GM08714 (cell line): Measurements from ENCODE around the gene ATP2A1.
A peak's percentile ranks its signal among the peaks of the same experiment; 100 is the strongest.
"Not testable (repeated sequence)": the region's sequence is repeated elsewhere in the genome, so short reads cannot be mapped to it uniquely, and the experiment has no call there.

ENCODE experiments used
- H3K4me3 ChIP-seq: fragments of 200-500 bp; sonication (Bioruptor generic); 2 replicates; pipeline ENCODE4 v1.5.1; 2014; ENCODE audit warnings: mild to moderate bottlenecking, low read length, inconsistent platforms
- ZNF274 ChIP-seq: IDR thresholded peaks from 2 replicates; pipeline ENCODE4 v1.6.1; 2012; ENCODE audit warnings: mild to moderate bottlenecking, low read depth, low read length

The ATP2A1 gene

DNA sequence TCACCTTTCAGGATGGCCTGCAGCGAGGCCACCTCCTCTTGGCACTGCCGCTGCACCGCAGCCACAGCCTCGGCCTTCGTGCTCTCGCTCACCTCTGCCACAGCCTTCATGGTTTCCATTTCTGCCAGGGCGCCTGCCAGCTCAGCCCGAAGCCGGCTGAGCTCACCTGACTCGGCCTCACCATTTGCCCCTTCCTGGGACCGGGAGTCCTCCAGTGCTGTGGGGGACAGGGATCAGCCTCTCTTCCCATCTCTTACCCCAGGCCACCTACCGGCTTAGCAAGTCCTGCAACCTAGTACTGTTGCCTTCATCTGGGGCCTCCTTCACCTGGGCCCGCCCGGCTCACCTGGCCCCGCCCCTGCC, 46.1 kb downstream of the ATP2A1 start:
- H3K4me3 ChIP-seq, result peak overlapping the region; percentile 72; the same call in 1 of the 2 replicates
- no peak for TF ChIP-seq ZNF274

DNA sequence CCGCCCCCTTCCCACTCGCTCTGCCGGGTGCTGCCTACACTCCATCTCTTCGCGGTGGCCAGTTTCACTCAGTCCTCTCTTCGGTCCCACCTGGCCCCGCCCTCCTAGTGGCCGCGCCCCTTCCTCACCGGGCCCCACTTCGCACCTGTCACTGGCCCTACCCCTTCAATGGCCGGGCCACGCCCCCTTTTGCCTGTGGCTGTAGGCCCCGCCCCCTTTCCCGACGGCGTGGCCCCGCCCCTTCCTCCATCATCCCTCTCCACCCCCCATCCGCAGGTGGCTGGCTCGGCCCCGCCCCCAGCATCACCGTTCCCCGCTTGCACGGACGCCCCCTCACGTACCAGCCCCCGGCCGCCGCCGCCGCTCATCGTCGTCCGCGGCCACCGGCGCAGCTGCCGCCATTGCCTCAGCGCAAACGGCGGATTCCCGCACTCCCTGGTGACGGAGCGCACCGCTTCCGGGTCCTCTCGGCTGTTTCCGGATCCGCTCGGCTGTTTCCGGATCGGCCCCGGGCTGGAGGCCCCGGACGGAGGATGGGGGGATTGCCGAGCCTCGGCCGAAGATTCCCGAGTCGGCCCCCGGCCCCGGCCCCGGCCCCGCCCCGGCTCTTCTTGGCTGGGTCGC, 46.6 kb downstream of the ATP2A1 start, which contains the start of gene RABEP2:
RABEP2 (minus strand) TSS at position 477 of the 624 bp plus-strand sequence; CDS start at position 402, 75 bp downstream.
- TF ChIP-seq ZNF274, result no peak
- peak within 1 kb of the TSS; percentile 91 for H3K4me3 ChIP-seq

DNA sequence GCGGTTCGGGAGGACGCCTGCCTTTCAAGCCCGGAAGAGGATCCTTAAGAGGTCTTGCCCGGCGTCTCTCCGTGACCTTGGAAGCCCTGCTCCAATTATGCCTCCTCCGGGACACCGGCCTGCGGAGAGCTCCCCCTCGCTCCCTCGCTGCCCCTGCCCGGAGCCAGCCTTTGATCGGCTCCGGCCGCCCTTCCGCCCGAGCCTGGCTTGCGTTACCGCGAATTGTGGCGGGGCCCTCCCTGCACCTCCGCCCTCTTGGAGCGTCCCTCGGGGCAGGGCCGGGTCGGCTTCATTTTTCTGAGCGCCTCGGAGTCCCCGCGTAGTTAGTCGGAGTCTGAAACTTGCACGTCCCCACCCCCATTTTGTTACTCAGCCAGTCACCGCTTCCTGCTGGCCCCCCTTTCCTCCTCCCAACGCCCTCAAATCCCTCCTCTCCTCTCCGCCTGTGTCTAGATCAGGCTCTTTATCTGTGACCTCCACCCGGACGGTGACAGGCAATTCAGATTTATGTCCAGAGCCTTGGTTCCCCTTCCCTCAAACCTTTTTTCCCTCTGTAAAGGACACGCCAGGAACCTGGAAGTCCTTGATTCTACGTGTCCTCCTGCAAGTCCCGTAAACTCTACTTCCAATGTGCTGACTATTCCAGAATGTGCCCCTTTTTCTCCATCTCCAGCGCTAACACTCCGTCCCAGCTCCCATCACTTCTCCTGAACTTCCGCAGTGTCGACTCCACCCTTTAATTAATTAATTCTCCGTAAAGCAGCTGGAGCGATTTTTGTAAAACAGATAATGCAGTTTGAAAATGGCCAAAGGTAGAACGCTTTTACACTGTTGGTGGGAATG, 47.3 kb downstream of the ATP2A1 start:
- TF ChIP-seq ZNF274, result no peak

DNA sequence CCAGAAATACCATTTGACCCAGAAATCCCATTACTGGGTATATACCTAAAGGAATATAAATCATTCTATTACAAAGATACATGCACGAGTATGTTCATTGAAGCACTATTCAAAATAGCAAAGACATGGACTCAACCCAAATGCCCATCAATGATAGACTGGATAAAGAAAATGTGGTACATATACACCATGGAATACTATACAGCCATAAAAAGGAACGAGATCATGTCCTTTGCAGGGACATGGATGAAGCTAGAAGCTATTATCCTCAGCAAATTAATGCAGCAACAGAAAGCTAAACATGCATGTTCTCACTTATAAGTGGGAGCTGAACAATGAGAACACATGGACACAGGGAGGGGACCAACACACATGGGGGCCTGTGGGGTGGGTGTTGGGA, 48.0 kb downstream of the ATP2A1 start:
- H3K4me3 ChIP-seq, result not testable (repeated sequence)

More for the DNA sequence above, 47.3 kb downstream of the ATP2A1 start:
- H3K4me3 ChIP-seq, result peak overlapping the region; percentile 91

DNA sequence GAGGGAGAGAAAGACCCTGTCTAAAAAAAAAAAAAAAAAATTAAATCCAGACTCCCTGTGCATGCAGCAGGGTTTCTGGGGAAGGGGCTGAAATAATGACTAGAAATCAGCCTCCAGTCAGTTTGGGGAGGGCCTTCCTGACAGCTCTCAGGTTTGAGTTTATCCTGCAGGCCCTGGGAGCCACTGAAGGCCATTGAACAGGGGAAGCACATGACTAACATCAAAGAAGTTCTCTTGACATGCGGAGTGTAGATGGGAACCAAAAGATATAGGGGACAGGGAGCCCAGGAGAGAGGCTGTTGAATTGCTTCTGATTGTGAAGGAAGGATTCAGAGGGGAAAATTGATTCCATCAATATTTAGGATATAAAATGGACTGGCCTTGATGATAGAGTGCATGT, 49.5 kb downstream of the ATP2A1 start:
- no peak overlapping the region for H3K4me3 ChIP-seq
- TF ChIP-seq ZNF274, result no peak

DNA sequence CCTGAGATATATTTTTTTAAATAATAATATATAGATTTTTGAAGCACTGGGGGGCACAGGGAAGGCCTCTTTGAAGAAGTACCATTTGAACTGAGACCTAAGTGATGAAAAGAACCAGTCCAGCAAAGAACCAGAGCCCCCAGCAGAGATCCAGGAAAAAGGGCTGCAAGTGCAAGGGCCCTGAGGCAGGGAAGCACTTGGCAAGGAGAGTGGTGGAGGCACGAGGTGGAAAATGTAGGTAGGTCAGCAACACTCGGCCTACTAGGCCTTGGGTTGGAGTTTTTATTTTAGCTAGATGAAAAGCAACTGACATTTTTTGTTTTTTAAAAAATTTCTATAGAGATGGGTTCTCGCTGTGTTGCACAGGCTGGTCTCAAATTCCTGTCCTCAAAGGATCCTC, 51.9 kb downstream of the ATP2A1 start:
- H3K4me3 ChIP-seq, result no peak overlapping the region
- TF ChIP-seq ZNF274, result no peak

GRCh38 chr16:28930652-28931051, 52.4 kb downstream of the ATP2A1 start:
- no peak overlapping the region; the same call in 1 of the 2 replicates for H3K4me3 ChIP-seq
- TF ChIP-seq ZNF274, result no peak

DNA sequence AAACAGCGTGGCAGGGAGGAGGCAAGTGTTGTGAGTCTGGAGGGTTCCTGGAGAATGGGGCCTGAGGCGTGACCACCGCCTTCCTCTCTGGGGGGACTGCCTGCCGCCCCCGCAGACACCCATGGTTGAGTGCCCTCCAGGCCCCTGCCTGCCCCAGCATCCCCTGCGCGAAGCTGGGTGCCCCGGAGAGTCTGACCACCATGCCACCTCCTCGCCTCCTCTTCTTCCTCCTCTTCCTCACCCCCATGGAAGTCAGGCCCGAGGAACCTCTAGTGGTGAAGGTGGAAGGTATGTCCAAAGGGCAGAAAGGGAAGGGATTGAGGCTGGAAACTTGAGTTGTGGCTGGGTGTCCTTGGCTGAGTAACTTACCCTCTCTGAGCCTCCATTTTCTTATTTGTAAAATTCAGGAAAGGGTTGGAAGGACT, 53.5 kb downstream of the ATP2A1 start, which contains the start of gene CD19:
CD19 (plus strand) TSS at position 171 of the 425 bp plus-strand sequence; CDS start at position 201, 30 bp downstream.
- peak within 1 kb of the TSS; percentile 68; the same call in 1 of the 2 replicates for H3K4me3 ChIP-seq
- TF ChIP-seq ZNF274, result no peak

- TF ChIP-seq ZNF274, result no peak
- peak overlapping the region; percentile 68; the same call in 1 of the 2 replicates for H3K4me3 ChIP-seq
These were observed 54.3 kb downstream of the ATP2A1 start for GRCh38 chr16:28932339-28933141.

DNA sequence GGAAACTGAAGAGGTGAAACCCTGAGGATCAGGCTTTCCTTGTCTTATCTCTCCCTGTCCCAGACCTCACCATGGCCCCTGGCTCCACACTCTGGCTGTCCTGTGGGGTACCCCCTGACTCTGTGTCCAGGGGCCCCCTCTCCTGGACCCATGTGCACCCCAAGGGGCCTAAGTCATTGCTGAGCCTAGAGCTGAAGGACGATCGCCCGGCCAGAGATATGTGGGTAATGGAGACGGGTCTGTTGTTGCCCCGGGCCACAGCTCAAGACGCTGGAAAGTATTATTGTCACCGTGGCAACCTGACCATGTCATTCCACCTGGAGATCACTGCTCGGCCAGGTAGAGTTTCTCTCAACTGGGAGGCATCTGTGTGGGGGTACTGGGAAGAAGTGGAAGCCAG, 54.9 kb downstream of the ATP2A1 start:
- H3K4me3 ChIP-seq, result peak overlapping the region; percentile 68; the same call in 1 of the 2 replicates
- no peak for TF ChIP-seq ZNF274

GRCh38 chr16:28935346-28935745, 57.1 kb downstream of the ATP2A1 start:
- no peak overlapping the region; the same call in 1 of the 2 replicates for H3K4me3 ChIP-seq
- TF ChIP-seq ZNF274, result no peak

DNA sequence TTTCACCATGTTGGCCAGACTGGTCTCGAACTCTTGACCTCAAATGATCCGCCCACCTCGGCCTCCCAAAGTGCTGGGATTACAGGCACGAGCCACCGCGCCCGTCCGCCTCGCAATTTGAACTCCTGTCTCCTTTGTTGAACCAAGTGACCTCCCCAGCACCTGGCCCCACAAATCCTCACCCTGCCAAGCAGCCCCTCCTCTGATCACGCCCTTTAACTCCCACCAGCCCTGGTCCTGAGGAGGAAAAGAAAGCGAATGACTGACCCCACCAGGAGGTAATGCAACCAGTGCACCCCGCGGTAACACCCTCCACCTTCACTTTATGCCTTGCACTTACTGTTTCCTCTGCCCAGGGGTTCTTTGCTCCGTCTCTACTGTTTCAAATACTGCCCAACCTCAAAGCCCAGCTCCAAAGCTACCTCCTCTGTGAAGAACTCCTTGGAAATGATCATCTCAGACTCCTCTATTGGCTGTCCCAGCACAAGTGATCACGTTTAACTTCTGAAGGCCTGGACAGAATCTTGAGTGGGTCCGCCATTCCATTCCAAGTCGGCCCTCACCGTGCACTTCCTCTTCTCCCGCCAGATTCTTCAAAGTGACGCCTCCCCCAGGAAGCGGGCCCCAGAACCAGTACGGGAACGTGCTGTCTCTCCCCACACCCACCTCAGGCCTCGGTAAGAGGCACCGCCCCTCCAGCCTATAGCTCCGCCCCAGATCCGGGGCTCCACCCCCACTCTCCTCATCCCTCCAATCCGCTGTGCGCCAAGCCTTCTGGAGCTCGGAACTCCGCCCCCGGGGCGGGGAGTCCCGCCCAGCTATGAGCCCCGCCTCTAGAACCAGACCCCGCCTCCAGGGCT, 57.9 kb downstream of the ATP2A1 start:
- no peak for TF ChIP-seq ZNF274
- H3K4me3 ChIP-seq, result peak overlapping the region; percentile 40; the same call in 1 of the 2 replicates

DNA sequence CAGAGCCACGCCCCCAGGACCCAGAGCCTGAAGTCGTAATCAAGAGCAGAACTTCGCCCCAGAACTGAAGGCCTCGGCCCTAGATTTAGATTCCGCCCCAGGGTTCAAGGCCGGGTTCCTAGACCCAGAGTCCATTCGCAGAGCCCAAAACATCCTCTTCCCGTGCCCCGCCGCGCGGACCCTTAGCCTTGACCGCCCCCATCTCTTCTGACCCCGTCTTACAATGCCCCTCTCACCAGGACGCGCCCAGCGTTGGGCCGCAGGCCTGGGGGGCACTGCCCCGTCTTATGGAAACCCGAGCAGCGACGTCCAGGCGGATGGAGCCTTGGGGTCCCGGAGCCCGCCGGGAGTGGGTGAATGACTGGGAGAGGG, 58.5 kb downstream of the ATP2A1 start:
- H3K4me3 ChIP-seq, result no peak overlapping the region
- TF ChIP-seq ZNF274, result no peak
